GM23338 (cell line): ENCODE data around the gene C2orf66. TPM values are rescaled to one million over a fixed set of nuclear protein-coding genes. Genes with fewer than 3 reads are reported as not detected.

Experiments used
- ATAC-seq: fragments of 200-7000 bp; cut with Tn5 transposase; 3 replicates; pipeline ENCODE4 v1.9.1; 2020
- DNase-seq: peaks from one replicate; pipeline ENCODE4 v3.0.0-alpha.2; 2015; ENCODE audit warnings: low spot score
- H2AFZ ChIP-seq: fragments of 200-600 bp; sonication (generic); 2 replicates; pipeline ENCODE4 v1.8.0; 2016; ENCODE audit warnings: antibody characterized with exemption, mild to moderate bottlenecking, moderate library complexity
- H3F3A ChIP-seq: fragments of 200-600 bp; sonication (generic); replicated peaks from 2 replicates; pipeline ENCODE4 v1.8.0; 2017; ENCODE audit warnings: antibody characterized with exemption, mixed run types, low read depth
- H3K27ac ChIP-seq: fragments of 200-600 bp; sonication (generic); 2 replicates; pipeline ENCODE4 v1.6.1; 2016; ENCODE audit warnings: low read depth
- H3K27me3 ChIP-seq: fragments of 200-600 bp; sonication (generic); 2 replicates; pipeline ENCODE4 v1.8.0; 2016; ENCODE audit warnings: mild to moderate bottlenecking, mixed run types, moderate library complexity; ENCODE audit not compliant: insufficient read depth
- H3K36me3 ChIP-seq: fragments of 200-600 bp; sonication (generic); 2 replicates; pipeline ENCODE4 v1.8.0; 2016; ENCODE audit warnings: mild to moderate bottlenecking; ENCODE audit not compliant: insufficient read depth
- H3K4me1 ChIP-seq: fragments of 200-600 bp; sonication (generic); 2 replicates; pipeline ENCODE4 v1.8.0; 2016; ENCODE audit warnings: mild to moderate bottlenecking, moderate library complexity; ENCODE audit not compliant: insufficient read depth
- H3K4me2 ChIP-seq: fragments of 200-600 bp; sonication (generic); 2 replicates; pipeline ENCODE4 v1.7.1; 2017; ENCODE audit warnings: mixed run types
- H3K4me3 ChIP-seq: fragments of 200-600 bp; sonication (generic); 2 replicates; pipeline ENCODE4 v1.6.1; 2016; ENCODE audit warnings: mixed run types
- H3K79me2 ChIP-seq: fragments of 200-600 bp; sonication (generic); replicated peaks from 2 replicates; pipeline ENCODE4 v1.8.0; 2017; ENCODE audit warnings: mild to moderate bottlenecking; ENCODE audit not compliant: insufficient read depth
- H3K9me2 ChIP-seq: fragments of 200-600 bp; sonication (generic); 2 replicates; pipeline ENCODE4 v1.8.0; 2017; ENCODE audit not compliant: insufficient read depth
- H4K20me1 ChIP-seq: fragments of 200-600 bp; sonication (generic); replicated peaks from 2 replicates; pipeline ENCODE4 v1.8.0; 2017; ENCODE audit warnings: mild to moderate bottlenecking; ENCODE audit not compliant: insufficient read depth
- H3K27ac Mint-ChIP-seq: 2 replicates; pipeline ENCODE4 v1.8.0; 2020; ENCODE audit warnings: inconsistent platforms, mild to moderate bottlenecking, moderate library complexity, mixed read lengths
- H3K27me3 Mint-ChIP-seq: 3 replicates; pipeline ENCODE4 v1.8.0; 2022; ENCODE audit warnings: low read depth, mild to moderate bottlenecking, moderate library complexity, mixed read lengths, inconsistent platforms; ENCODE audit not compliant: insufficient read depth, poor library complexity
- H3K36me3 Mint-ChIP-seq: 3 replicates; pipeline ENCODE4 v1.8.0; 2021; ENCODE audit warnings: low read depth, mild to moderate bottlenecking, inconsistent platforms, moderate library complexity, mixed read lengths
- H3K4me1 Mint-ChIP-seq: 3 replicates; pipeline ENCODE4 v1.8.0; 2020; ENCODE audit warnings: mild to moderate bottlenecking, inconsistent platforms, mixed read lengths
- H3K4me3 Mint-ChIP-seq: 3 replicates; pipeline ENCODE4 v1.8.0; 2021; ENCODE audit warnings: moderate library complexity, mild to moderate bottlenecking, inconsistent platforms, mixed read lengths
- H3K9me3 Mint-ChIP-seq: 3 replicates; pipeline ENCODE4 v1.8.0; 2020; ENCODE audit warnings: moderate library complexity, mild to moderate bottlenecking, inconsistent platforms, mixed read lengths
- CREB1 ChIP-seq: fragments of 250-450 bp; sonication (Bioruptor Pico); IDR thresholded peaks from 2 replicates; pipeline ENCODE4 v1.5.0; 2020; ENCODE audit warnings: low read depth, mild to moderate bottlenecking, moderate library complexity
- ETS1 ChIP-seq: IDR thresholded peaks from 2 replicates; pipeline ENCODE4 v1.6.1; 2016; ENCODE audit warnings: antibody characterized with exemption
- EZH2 ChIP-seq: fragments of 200-600 bp; sonication (generic); IDR thresholded peaks from one replicate; pipeline ENCODE4 v1.8.0; 2017; ENCODE audit warnings: antibody characterized with exemption, mild to moderate bottlenecking, low read depth; ENCODE audit not compliant: unreplicated experiment
- EZH2phosphoT487 ChIP-seq: fragments of 200-600 bp; sonication (generic); IDR thresholded peaks from one replicate; pipeline ENCODE4 v1.8.1; 2018; ENCODE audit warnings: antibody characterized with exemption; ENCODE audit not compliant: unreplicated experiment
- JUNB ChIP-seq: IDR thresholded peaks from one replicate; pipeline ENCODE4 v1.6.1; 2016; ENCODE audit warnings: antibody characterized with exemption; ENCODE audit not compliant: unreplicated experiment
- NANOG ChIP-seq: IDR thresholded peaks from 2 replicates; pipeline ENCODE4 v1.6.1; 2016; ENCODE audit warnings: antibody characterized with exemption, borderline replicate concordance
- POLR2AphosphoS5 ChIP-seq: IDR thresholded peaks from 2 replicates; pipeline ENCODE4 v1.6.1; 2016; ENCODE audit warnings: antibody characterized with exemption, low read depth
- STAT1 ChIP-seq: IDR thresholded peaks from one replicate; pipeline ENCODE4 v1.6.1; 2016; ENCODE audit warnings: antibody characterized with exemption; ENCODE audit not compliant: unreplicated experiment
- ZNF114 ChIP-seq: fragments of 250-450 bp; sonication (Bioruptor Pico); IDR thresholded peaks from 2 replicates; pipeline ENCODE4 v1.5.0; 2020; ENCODE audit warnings: mild to moderate bottlenecking, moderate library complexity
- ZNF331 ChIP-seq: fragments of 250-450 bp; sonication (Bioruptor Pico); IDR thresholded peaks from 2 replicates; pipeline ENCODE4 v1.5.0; 2020; ENCODE audit warnings: low read depth, mild to moderate bottlenecking, moderate library complexity
- polyA plus RNA-seq: library from polyadenylated mRNA; unstranded; fragments of >200 nt; fragmentation: Nextera tagmentation; extraction: Ambion mirVana; gene quantifications from 2 replicates; pipeline ENCODE4 v1.2.1, GENCODE V29; 2016
- total RNA-seq: library from RNA; depleted of rRNA; stranded (reverse); fragments of >200 nt; shearing (Covaris generic); gene quantifications from 2 replicates; pipeline ENCODE4 v1.2.3, GENCODE V29; 2014
- TF ChIP-seq, protein P1 (sequence below): IDR thresholded peaks from one replicate; pipeline ENCODE4 v1.6.1; 2018; ENCODE audit warnings: antibody characterized with exemption; ENCODE audit not compliant: unreplicated experiment
- TF ChIP-seq, protein P2 (sequence below), 2 experiments: fragments of 200-600 bp in 1 of 2; sonication (generic) in 1 of 2; conservative IDR thresholded peaks; 2 replicates each; pipeline versions ENCODE4 v1.5.1 to v1.6.1; 2016 to 2017; ENCODE audit warnings: antibody characterized with exemption in 2 of 2, low read depth in 2 of 2, mild to moderate bottlenecking in 2 of 2, moderate library complexity in 1 of 2
- TF ChIP-seq, protein P3 (sequence below): fragments of 250-450 bp; sonication (Bioruptor Pico); IDR thresholded peaks from 2 replicates; pipeline ENCODE4 v1.5.0; 2020; ENCODE audit warnings: mild to moderate bottlenecking, moderate library complexity

C2orf66 gene
- total and polyA plus RNA-seq, 2 experiments from 2014 or later, result not detected

- Histone ChIP-seq H3F3A (no peaks in the 10 kb centered on the region), H3K4me1 (no peaks in the 10 kb centered on the region), H3K9me2 (no peaks in the 10 kb centered on the region), H3K79me2 (no peaks in the 10 kb centered on the region), H3K4me3 (no peak overlapping the region), H3K27me3 (no peaks in the 10 kb centered on the region), H3K4me2 (no peak overlapping the region), H4K20me1 (no peaks in the 10 kb centered on the region), H2AFZ (no peak overlapping the region), H3K36me3 (peaks cover 10% of the 10 kb centered on the region; the same call in 1 of the 2 replicates), H3K27ac (no peak overlapping the region)
- TF ChIP-seq CREB1 (CRISPR knock-in tag) (no peak), ZNF114 (CRISPR knock-in tag) (no peak), EZH2phosphoT487 (no peak), ZNF331 (no peak), STAT1 (no peak), POLR2AphosphoS5 (no peak), JUNB (no peak), ETS1 (no peak), EZH2 (no peak), NANOG (no peak)
- TF ChIP-seq, protein P1, sequence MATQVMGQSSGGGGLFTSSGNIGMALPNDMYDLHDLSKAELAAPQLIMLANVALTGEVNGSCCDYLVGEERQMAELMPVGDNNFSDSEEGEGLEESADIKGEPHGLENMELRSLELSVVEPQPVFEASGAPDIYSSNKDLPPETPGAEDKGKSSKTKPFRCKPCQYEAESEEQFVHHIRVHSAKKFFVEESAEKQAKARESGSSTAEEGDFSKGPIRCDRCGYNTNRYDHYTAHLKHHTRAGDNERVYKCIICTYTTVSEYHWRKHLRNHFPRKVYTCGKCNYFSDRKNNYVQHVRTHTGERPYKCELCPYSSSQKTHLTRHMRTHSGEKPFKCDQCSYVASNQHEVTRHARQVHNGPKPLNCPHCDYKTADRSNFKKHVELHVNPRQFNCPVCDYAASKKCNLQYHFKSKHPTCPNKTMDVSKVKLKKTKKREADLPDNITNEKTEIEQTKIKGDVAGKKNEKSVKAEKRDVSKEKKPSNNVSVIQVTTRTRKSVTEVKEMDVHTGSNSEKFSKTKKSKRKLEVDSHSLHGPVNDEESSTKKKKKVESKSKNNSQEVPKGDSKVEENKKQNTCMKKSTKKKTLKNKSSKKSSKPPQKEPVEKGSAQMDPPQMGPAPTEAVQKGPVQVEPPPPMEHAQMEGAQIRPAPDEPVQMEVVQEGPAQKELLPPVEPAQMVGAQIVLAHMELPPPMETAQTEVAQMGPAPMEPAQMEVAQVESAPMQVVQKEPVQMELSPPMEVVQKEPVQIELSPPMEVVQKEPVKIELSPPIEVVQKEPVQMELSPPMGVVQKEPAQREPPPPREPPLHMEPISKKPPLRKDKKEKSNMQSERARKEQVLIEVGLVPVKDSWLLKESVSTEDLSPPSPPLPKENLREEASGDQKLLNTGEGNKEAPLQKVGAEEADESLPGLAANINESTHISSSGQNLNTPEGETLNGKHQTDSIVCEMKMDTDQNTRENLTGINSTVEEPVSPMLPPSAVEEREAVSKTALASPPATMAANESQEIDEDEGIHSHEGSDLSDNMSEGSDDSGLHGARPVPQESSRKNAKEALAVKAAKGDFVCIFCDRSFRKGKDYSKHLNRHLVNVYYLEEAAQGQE, result no peak
- TF ChIP-seq, protein P2, sequence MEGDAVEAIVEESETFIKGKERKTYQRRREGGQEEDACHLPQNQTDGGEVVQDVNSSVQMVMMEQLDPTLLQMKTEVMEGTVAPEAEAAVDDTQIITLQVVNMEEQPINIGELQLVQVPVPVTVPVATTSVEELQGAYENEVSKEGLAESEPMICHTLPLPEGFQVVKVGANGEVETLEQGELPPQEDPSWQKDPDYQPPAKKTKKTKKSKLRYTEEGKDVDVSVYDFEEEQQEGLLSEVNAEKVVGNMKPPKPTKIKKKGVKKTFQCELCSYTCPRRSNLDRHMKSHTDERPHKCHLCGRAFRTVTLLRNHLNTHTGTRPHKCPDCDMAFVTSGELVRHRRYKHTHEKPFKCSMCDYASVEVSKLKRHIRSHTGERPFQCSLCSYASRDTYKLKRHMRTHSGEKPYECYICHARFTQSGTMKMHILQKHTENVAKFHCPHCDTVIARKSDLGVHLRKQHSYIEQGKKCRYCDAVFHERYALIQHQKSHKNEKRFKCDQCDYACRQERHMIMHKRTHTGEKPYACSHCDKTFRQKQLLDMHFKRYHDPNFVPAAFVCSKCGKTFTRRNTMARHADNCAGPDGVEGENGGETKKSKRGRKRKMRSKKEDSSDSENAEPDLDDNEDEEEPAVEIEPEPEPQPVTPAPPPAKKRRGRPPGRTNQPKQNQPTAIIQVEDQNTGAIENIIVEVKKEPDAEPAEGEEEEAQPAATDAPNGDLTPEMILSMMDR (conservative IDR thresholded peaks at IDR 0.05; ENCODE audit: low read depth in 2 of 2), result no peak
- TF ChIP-seq, protein P3, sequence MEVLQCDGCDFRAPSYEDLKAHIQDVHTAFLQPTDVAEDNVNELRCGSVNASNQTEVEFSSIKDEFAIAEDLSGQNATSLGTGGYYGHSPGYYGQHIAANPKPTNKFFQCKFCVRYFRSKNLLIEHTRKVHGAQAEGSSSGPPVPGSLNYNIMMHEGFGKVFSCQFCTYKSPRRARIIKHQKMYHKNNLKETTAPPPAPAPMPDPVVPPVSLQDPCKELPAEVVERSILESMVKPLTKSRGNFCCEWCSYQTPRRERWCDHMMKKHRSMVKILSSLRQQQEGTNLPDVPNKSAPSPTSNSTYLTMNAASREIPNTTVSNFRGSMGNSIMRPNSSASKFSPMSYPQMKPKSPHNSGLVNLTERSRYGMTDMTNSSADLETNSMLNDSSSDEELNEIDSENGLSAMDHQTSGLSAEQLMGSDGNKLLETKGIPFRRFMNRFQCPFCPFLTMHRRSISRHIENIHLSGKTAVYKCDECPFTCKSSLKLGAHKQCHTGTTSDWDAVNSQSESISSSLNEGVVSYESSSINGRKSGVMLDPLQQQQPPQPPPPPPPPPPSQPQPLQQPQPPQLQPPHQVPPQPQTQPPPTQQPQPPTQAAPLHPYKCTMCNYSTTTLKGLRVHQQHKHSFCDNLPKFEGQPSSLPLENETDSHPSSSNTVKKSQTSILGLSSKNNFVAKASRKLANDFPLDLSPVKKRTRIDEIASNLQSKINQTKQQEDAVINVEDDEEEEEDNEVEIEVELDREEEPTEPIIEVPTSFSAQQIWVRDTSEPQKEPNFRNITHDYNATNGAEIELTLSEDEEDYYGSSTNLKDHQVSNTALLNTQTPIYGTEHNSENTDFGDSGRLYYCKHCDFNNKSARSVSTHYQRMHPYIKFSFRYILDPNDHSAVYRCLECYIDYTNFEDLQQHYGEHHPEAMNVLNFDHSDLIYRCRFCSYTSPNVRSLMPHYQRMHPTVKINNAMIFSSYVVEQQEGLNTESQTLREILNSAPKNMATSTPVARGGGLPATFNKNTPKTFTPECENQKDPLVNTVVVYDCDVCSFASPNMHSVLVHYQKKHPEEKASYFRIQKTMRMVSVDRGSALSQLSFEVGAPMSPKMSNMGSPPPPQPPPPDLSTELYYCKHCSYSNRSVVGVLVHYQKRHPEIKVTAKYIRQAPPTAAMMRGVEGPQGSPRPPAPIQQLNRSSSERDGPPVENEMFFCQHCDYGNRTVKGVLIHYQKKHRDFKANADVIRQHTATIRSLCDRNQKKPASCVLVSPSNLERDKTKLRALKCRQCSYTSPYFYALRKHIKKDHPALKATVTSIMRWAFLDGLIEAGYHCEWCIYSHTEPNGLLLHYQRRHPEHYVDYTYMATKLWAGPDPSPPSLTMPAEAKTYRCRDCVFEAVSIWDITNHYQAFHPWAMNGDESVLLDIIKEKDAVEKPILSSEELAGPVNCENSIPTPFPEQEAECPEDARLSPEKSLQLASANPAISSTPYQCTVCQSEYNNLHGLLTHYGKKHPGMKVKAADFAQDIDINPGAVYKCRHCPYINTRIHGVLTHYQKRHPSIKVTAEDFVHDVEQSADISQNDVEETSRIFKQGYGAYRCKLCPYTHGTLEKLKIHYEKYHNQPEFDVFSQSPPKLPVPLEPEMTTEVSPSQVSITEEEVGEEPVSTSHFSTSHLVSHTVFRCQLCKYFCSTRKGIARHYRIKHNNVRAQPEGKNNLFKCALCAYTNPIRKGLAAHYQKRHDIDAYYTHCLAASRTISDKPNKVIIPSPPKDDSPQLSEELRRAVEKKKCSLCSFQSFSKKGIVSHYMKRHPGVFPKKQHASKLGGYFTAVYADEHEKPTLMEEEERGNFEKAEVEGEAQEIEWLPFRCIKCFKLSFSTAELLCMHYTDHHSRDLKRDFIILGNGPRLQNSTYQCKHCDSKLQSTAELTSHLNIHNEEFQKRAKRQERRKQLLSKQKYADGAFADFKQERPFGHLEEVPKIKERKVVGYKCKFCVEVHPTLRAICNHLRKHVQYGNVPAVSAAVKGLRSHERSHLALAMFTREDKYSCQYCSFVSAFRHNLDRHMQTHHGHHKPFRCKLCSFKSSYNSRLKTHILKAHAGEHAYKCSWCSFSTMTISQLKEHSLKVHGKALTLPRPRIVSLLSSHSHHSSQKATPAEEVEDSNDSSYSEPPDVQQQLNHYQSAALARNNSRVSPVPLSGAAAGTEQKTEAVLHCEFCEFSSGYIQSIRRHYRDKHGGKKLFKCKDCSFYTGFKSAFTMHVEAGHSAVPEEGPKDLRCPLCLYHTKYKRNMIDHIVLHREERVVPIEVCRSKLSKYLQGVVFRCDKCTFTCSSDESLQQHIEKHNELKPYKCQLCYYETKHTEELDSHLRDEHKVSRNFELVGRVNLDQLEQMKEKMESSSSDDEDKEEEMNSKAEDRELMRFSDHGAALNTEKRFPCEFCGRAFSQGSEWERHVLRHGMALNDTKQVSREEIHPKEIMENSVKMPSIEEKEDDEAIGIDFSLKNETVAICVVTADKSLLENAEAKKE (CRISPR knock-in tag), result no peak
- no peaks in the 10 kb centered on the region for H3K27me3 Mint-ChIP-seq
- ATAC-seq (no peak), DNase-seq (no peak)
- no peak overlapping the region for H3K4me3 Mint-ChIP-seq
- no peaks in the 10 kb centered on the region for H3K4me1 Mint-ChIP-seq
- H3K27ac Mint-ChIP-seq, result no peak overlapping the region
- no peaks in the 10 kb centered on the region for H3K9me3 Mint-ChIP-seq
- H3K36me3 Mint-ChIP-seq, result peaks cover 7% of the 10 kb centered on the region
These were observed 27.3 kb upstream of the C2orf66 start for GRCh38 chr2:196836440-196836839.
